Sigmoid colon (tissue), 4 donors: ENCODE measurements around the gene SULT1A2.

ENCODE experiments used
- POLR2A ChIP-seq, 2 donors: fragments of 450-650 bp; IDR thresholded peaks; one replicate each; pipeline ENCODE4 v1.6.1; 2016; ENCODE audit warnings: antibody characterized with exemption in 2 of 2, mild to moderate bottlenecking in 2 of 2, moderate library complexity in 2 of 2
- POLR2AphosphoS5 ChIP-seq, 4 donors: sonication (generic); formaldehyde crosslinking; IDR thresholded peaks; one replicate each; pipeline ENCODE4 v1.6.1; 2017; ENCODE audit warnings: antibody characterized with exemption in 4 of 4
- TF ChIP-seq, protein P1 (sequence below), 4 experiments: fragments of 450-650 bp in 3 of 4; fragments of 200-600 bp in 1 of 4; IDR thresholded peaks; one replicate each; pipeline ENCODE4 v1.5.1; 2016 to 2019; ENCODE audit warnings: antibody characterized with exemption in 4 of 4, mild to moderate bottlenecking in 3 of 4, moderate library complexity in 2 of 4

DNA sequence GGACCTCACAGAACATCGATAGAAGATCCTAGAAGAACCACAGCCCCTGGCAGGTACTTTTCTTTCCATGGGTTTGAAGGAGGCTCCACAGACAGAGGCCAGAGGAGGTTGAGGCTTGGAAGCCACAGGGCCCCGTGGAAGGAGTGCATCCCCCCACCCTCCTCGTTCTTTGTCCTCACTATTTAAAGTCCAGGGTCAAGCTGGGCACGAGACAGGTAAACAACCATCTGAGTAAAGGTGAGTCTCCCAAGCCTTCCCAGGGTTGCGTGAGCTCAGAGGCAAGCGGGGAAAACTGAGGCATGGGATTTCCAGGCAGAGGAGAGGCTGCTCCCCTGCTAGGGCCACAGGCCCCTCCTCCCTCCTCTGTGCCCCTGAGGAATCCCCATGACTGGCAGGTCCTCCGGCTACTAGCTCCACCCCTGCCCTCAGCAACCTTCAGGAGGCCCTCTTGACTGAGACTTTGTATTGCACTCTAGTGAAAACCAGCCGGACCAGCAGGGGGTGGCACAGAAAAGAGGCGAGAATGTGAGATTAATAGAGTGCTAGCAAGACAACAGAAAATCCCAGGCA lies 927 bp upstream of the SULT1A2 start:
- TF ChIP-seq, protein P1, sequence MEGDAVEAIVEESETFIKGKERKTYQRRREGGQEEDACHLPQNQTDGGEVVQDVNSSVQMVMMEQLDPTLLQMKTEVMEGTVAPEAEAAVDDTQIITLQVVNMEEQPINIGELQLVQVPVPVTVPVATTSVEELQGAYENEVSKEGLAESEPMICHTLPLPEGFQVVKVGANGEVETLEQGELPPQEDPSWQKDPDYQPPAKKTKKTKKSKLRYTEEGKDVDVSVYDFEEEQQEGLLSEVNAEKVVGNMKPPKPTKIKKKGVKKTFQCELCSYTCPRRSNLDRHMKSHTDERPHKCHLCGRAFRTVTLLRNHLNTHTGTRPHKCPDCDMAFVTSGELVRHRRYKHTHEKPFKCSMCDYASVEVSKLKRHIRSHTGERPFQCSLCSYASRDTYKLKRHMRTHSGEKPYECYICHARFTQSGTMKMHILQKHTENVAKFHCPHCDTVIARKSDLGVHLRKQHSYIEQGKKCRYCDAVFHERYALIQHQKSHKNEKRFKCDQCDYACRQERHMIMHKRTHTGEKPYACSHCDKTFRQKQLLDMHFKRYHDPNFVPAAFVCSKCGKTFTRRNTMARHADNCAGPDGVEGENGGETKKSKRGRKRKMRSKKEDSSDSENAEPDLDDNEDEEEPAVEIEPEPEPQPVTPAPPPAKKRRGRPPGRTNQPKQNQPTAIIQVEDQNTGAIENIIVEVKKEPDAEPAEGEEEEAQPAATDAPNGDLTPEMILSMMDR (IDR thresholded peaks at IDR 0.05), result no peak
- no peak for TF ChIP-seq POLR2A (IDR thresholded peaks at IDR 0.05)
- TF ChIP-seq POLR2AphosphoS5 (IDR thresholded peaks at IDR 0.05), result no peak
